Umbilical cord (tissue), 2 donors: ENCODE results near the gene C12orf50. TPM values are rescaled to one million over a fixed set of nuclear protein-coding genes. Genes with fewer than 3 reads are reported as not detected.
"Not testable (repeated sequence)": the region's sequence is repeated elsewhere in the genome, so short reads cannot be mapped to it uniquely, and the experiment has no call there.

Experiments
- DNase-seq: peaks from one replicate; pipeline ENCODE4 v3.0.0-alpha.2; 2015; ENCODE audit warnings: low spot score
- total RNA-seq: library from RNA; depleted of rRNA; stranded (reverse); fragments of >200 nt; gene quantifications from one replicate; pipeline ENCODE4 v1.2.3, GENCODE V29; 2014; ENCODE audit warnings: low replicate concordance; ENCODE audit not compliant: insufficient read depth

The C12orf50 gene
- total RNA-seq, 1 donor from 2014 or later, result 9.1 TPM

GRCh38 chr12:87988534-87988933 is 40.7 kb downstream of the C12orf50 start:
- no peak for DNase-seq

- DNase-seq, result no peak
Observed at GRCh38 chr12:87985069-87985675, 44.0 kb downstream of the C12orf50 start.

- DNase-seq, result no peak
Observed at GRCh38 chr12:87982208-87982607, 47.0 kb downstream of the C12orf50 start.

GRCh38 chr12:87981495-87981894 is 47.7 kb downstream of the C12orf50 start:
- DNase-seq, result no peak

- no peak for DNase-seq
Observed at GRCh38 chr12:87975879-87976278, 53.3 kb downstream of the C12orf50 start.

GRCh38 chr12:87967871-87968270 is 61.3 kb downstream of the C12orf50 start:
- peak; percentile 37 for DNase-seq

GRCh38 chr12:87960566-87960965 is 68.6 kb downstream of the C12orf50 start:
- no peak for DNase-seq

GRCh38 chr12:87954028-87954427 is 75.2 kb downstream of the C12orf50 start:
- DNase-seq, result not testable (repeated sequence)

GRCh38 chr12:87953256-87953860 is 75.8 kb downstream of the C12orf50 start:
- DNase-seq, result peak; percentile 57

- DNase-seq, result no peak
Observed at GRCh38 chr12:87952850-87953249, 76.4 kb downstream of the C12orf50 start.

GRCh38 chr12:87952223-87952622 is 77.0 kb downstream of the C12orf50 start:
- no peak for DNase-seq

- no peak for DNase-seq
Observed at GRCh38 chr12:87943762-87944161, 85.4 kb downstream of the C12orf50 start.

- no peak for DNase-seq
Observed at GRCh38 chr12:87943023-87943422, 86.2 kb downstream of the C12orf50 start.

- DNase-seq, result no peak
Observed at GRCh38 chr12:87939182-87939581, 90.0 kb downstream of the C12orf50 start.

GRCh38 chr12:87935216-87935615 is 94.0 kb downstream of the C12orf50 start:
- no peak for DNase-seq

- no peak for DNase-seq
Observed at GRCh38 chr12:87933991-87934390, 95.2 kb downstream of the C12orf50 start.

GRCh38 chr12:87931812-87932211 is 97.4 kb downstream of the C12orf50 start:
- DNase-seq, result no peak

- DNase-seq, result no peak
Observed at GRCh38 chr12:87930627-87931026, 98.6 kb downstream of the C12orf50 start.

Other genes starting within 250 kb of the C12orf50 start
- gene CEP290, start 112.7 kb upstream of the C12orf50 start, total RNA-seq, result 21.7 TPM
- gene TMTC3, start 112.9 kb upstream of the C12orf50 start, total RNA-seq, result 52.0 TPM